GM12873 (cell line): ENCODE data around the gene JKAMP.

Experiments
- TF ChIP-seq, protein P1 (sequence below): IDR thresholded peaks from 2 replicates; pipeline ENCODE4 v1.5.1; 2012; ENCODE audit warnings: low read depth, mild to moderate bottlenecking, moderate library complexity, low read length, control low read depth; ENCODE audit not compliant: insufficient read depth; ENCODE audit errors: missing control alignments

JKAMP gene

DNA sequence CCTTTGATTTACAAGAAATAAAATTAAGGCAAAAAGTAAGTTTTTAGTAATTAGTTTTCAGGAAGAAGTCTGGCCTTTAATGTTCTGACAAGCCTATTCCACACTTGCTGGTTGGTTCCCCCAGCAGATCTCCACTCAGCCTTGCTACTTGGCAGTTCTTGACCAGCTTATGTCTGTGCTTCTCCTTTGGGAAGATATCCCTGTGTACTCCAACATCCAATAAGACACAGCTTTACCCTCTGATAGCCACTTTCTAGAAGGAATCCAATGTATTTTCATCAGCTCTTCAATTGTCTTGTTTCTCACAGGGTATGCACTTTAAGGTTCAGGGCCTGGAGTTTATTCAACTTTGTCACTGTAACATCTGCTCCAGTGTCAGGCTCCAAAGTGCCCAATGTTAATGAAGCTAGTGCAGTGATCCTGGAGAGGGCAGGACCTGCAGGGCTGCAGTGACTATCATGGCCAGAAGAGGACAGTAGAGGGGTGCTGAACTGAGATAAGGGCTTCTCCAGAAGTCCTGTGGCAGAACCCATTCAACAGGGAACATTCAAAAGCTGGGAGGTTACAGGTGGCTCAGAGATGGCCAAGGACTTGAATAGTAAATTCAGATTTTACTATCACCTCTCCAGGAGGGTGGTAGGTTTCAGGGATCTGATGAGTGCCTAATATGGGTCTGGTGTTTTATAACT lies 22.9 kb downstream of the JKAMP start:
- TF ChIP-seq, protein P1, sequence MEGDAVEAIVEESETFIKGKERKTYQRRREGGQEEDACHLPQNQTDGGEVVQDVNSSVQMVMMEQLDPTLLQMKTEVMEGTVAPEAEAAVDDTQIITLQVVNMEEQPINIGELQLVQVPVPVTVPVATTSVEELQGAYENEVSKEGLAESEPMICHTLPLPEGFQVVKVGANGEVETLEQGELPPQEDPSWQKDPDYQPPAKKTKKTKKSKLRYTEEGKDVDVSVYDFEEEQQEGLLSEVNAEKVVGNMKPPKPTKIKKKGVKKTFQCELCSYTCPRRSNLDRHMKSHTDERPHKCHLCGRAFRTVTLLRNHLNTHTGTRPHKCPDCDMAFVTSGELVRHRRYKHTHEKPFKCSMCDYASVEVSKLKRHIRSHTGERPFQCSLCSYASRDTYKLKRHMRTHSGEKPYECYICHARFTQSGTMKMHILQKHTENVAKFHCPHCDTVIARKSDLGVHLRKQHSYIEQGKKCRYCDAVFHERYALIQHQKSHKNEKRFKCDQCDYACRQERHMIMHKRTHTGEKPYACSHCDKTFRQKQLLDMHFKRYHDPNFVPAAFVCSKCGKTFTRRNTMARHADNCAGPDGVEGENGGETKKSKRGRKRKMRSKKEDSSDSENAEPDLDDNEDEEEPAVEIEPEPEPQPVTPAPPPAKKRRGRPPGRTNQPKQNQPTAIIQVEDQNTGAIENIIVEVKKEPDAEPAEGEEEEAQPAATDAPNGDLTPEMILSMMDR = peak; percentile 96

DNA sequence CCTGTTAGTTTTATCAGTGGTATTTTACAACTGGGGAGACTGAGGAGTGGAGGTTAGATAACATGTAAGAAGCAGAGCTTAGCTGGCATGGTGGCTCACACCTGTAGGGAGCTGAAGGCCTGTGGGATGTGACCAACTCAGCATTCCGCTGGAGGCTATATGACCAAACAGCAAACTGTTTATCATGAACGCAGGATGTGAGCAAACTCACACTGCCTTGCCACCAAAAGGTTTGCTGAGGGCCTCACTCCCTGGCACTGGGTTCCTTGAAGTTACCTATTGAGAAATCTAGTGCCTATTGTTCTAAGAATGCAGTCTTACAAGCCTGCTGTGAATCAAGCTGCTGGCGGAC lies 23.4 kb downstream of the JKAMP start:
- TF ChIP-seq, protein P1 = no peak

DNA sequence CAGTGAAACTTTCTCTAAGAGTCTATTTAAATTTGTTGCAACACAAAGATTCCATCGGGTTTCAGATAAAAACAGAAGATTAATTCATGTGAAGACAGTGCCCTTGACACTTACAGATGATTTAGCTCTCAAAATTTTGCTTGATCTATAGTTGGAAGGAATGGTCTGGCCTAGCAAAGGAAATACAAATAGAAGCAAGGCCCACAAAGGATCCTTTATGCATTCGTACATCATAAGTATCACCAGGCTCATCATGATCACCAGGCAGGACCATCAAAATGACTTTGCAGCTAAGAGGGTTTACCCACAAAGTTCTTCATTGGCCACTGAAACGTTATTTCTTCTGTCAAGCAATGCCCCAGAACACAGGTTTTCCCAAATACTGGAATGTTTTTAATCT lies 24.8 kb downstream of the JKAMP start:
- TF ChIP-seq, protein P1 = no peak

DNA sequence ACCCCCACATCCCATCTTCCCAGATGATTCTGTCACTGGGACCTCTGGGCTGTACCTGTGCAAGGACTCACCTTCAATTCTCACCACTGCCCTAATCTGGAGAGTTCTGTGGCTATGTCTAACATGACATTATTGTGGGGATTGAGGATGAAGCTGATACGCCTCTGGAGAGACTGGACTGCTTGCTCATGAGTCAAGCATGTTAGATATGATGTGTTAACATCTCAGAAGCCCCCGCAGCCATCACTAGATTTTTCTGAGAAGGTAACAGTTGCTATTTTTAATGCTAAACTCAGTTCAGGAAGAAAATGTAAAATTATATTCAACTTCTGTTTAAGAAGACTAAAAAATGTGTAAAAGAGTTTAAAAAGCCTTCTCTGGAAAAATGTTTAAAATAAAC lies 25.7 kb downstream of the JKAMP start:
- TF ChIP-seq, protein P1 = no peak

DNA sequence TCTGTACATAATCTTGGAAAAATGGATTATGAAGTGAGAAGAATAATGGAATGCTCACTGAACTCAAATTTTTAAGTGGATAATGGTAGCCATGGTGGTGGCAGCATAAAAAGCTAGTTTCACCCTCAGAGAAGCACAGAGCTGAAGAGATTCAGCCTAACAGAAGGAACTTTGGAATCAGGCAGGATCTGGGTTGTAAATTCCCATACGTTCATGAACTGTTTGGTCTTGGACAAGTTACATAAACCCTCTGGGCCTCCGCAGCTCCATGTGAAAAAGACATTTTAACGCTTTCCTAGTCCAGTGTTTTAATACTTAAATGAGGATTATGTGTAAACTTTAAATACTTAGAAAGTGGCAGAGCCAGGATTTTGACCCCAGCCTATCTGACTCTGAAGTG lies 26.6 kb downstream of the JKAMP start:
- TF ChIP-seq, protein P1 = no peak

DNA sequence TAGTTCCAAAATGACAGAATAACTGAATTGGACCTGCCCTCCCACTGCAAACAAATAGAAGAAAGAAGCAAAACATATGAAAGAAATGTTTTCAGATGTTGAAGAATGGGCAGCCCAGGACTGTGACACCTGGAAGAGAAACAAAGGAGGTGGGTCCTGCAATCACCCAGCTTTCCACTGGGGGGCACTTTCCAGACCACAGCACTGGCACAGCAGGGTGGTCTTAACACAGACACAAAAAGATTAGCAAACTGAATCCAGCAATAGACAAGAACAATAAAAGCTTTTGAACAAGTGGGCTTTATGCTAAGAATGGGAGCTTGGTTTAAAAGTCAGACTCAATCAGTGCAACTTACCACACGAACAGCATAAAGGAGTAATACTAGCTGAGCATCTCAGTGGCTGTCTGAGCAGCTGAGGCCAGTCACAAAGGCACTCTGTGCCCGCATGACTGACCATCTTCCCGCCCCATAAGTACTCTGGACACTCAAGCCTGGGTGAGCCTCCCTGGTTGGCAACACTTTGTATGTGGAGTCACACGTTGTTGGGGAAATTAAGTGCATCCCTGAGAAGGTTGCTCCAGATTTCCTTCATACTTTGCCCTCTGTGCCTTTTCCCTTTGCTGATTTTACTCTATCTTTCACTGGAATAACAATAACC lies 27.7 kb downstream of the JKAMP start:
- TF ChIP-seq, protein P1 = peak; percentile 66

DNA sequence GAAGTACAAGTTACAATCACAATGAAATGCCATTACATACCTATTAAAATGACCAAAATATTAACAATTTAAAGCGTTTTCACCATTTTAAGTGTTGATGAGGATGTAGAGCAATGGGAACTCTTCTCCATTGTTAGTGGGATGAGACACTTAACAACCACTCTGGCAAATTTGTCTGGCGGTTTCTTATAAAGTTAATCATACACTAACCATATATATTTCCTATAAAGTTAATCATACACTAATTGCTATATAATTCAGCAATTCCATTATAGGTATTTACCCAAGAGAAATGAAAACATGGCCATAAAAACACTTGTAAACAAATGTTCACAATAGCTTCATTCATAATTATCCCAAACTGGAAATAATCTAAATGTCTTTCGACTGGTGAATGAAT lies 35.9 kb downstream of the JKAMP start:
- TF ChIP-seq, protein P1 = no peak
